Left cardiac atrium (tissue), 4 donors: ENCODE results near the gene PAK6. TPM values are rescaled to one million over a fixed set of nuclear protein-coding genes. Genes with fewer than 3 reads are reported as not detected.
A peak's percentile ranks its signal among the peaks of the same experiment; 100 is the strongest.

Experiments
- ATAC-seq, 2 donors: fragments of 200-7000 bp; cut with Tn5 transposase; one replicate each; pipeline ENCODE4 v1.9.1; 2020; ENCODE audit warnings: mild to moderate bottlenecking in 2 of 2, moderate library complexity in 2 of 2
- DNase-seq: peaks from one replicate; pipeline ENCODE4 v3.0.0-alpha.2; 2020
- intact Hi-C, 2 donors: fragments of 100-400 bp; cut with DNase I; formaldehyde crosslinking; loops; one replicate each; pipeline versions ENCODE4 v1.14.1 to v1.15.1; 2022 to 2023
- total RNA-seq, 2 donors: library from RNA; stranded (reverse); fragmentation: NEBNext Ultra II Directional; extraction: Animal tissue kit (Norgen Biotek cat#: 25700); gene quantifications; one replicate each; pipeline ENCODE4 v1.2.1, GENCODE V29; 2021
- donor health status: DM: no; HTN: yes; CAD: no.
- donor health status: DM: no; HTN: yes; CAD: no; lungs with severe emphysema.
- donor health status: DM: yes; HTN: yes; CAD: no.
- donor health status: Dilated cardiomyopathy.

Gene PAK6
- total RNA-seq, 2 donors from 2014 or later, result 6.8 to 10.1 TPM

GRCh38 chr15:40239693-40240618 lies 1.1 kb downstream of the PAK6 start:
- intact Hi-C loops, result no loop called here
- DNase-seq (no peak), ATAC-seq (peak; percentile 5 to 18)

GRCh38 chr15:40240619-40241221 lies 1.9 kb downstream of the PAK6 start:
- ATAC-seq (no peak), DNase-seq (no peak)

GRCh38 chr15:40241269-40242212 lies 2.7 kb downstream of the PAK6 start:
- ATAC-seq, result no peak
- DNase-seq, result no peak

More at GRCh38 chr15:40240619-40241221, 1.9 kb downstream of the PAK6 start:
- intact Hi-C loops, result no loop called here

GRCh38 chr15:40242213-40242599 lies 3.3 kb downstream of the PAK6 start:
- intact Hi-C loops, result no loop called here
- DNase-seq (no peak), ATAC-seq (no peak)

More at GRCh38 chr15:40241269-40242212, 2.7 kb downstream of the PAK6 start:
- intact Hi-C loops, result no loop called here

DNA sequence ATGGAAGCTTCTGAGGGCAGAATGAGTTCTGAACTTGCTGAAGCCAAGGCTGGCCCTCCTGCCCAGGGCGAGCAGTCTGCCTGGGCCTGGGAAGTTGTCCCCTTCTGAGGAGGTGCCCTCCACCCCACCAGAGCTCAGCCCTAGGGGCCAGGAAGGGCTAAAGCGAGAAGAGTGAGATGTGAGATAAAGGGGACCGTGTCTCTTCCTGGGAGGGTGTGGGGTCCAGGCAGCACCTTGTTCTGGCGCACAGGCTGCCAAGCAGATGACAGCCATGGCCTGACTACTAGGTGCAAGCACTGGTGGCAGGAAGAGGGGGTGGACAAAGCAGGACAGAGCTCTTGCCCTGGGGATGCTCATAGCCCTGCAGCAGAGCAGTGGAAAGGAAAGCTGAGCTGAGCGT lies 3.7 kb downstream of the PAK6 start:
- DNase-seq (no peak), ATAC-seq (no peak)
- intact Hi-C loops, result no loop called here

- intact Hi-C loops, result no loop called here
- no peak for ATAC-seq
- no peak for DNase-seq
Measured at GRCh38 chr15:40243126-40243810, 4.4 kb downstream of the PAK6 start.

GRCh38 chr15:40244961-40245523 lies 6.2 kb downstream of the PAK6 start:
- intact Hi-C loops, result no loop called here
- DNase-seq (no peak), ATAC-seq (no peak)

GRCh38 chr15:40245666-40246450 lies 7.0 kb downstream of the PAK6 start:
- intact Hi-C loops, result no loop called here
- no peak for DNase-seq
- ATAC-seq, result no peak

DNA sequence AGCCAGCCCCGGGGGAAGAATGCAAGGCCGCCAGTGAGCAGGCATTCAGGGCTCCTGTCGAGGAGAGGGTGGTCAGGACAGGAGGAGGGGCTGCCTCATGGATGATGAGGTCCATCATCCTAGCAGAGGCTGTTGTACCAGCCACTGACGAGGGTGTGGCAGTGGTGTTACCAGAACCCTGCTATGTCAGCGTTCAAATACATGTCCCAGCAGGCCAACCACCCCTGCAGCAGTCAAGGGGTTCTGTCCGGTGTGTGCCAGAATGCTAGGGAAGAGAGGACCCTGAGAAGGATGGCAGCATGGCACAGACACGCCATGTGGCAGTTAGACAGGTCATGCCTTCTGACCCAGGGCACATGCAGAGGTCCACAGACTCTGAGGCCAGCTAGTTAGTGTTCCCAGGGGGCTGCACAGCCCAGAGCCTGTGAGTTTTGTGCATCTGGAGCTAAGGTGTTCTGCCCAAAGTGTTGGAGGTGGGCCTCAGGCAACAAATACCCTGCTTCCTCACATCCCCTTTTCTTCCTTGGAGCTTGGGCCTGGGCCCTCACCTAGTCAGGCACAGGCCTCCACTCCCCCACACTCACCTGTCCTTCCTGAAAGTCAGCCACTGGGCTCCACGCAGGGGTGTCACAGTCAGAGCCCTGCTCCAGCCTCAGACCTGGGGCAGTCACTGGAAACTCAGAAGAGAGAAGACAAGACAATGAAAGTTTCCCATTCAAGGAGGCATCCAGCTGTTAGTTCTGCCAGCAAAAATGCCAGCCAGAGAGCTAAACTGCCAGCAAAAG lies 7.8 kb downstream of the PAK6 start:
- intact Hi-C loops, result no loop called here
- DNase-seq (no peak), ATAC-seq (no peak)

DNA sequence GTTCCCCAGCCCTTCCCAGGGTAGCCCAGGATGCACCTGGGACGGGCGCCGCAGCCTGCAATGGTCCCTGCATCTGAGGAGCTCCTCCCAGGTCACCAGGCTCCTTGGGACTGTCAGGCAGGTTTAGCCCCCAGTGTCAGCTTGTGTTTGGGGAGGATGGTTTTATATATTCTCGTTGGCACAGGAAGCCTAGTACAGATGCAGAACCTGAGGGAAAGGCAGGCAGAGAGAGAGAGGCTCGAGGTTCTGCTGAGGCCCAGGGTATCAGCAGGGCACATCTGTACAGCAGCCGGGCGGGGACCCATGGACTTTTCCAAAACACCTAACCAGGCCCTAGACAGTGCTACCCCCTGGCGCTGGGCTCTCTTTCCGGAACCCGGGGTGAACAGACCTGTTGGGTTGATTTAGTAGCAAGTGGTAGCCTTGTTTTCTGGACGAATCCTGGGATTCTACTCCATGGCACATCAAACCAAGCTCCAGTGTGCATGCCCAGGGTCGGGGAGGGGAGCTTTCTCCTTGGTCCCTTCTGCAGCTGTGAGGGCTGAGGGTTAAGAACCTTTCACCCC lies 8.6 kb downstream of the PAK6 start:
- intact Hi-C loops, result no loop called here
- DNase-seq (no peak), ATAC-seq (no peak)

DNA sequence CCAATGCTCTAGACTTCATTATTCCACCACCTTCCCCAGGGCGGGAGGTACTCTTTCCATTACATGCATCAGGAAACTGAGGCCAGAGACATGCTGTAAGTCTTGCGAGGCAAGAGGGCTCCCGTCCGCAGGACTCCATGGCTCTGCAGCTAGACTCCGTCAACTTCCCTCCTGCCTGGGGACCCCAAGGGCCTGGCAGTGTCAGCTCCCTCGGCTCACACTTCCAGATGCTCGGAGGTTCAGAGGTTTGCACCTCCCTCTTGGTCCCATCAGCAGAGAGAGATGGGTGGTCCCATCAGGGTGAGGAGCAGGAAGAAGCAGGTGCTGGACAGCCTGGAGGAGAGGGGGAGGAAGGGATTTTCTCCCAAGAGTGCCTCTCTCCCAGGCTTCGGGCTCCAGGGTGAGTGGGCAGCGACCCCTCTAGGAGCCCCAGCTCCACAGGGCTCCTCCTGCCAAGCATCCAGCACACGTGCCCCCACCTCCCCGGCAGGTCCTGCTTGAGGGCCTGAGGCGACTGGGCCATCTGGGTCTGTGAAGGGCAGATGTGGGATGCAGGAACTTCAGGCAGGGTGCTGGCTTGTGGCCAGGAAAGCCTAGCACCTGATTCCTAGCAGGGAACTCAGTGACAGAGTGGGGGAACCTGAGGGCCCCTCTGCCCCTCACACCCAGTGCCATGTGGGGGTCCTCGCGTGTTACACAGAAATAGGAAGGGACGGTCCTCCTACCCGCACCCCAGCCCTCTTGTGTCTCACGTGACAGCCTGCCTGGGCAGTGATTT lies 9.3 kb downstream of the PAK6 start:
- no peak for DNase-seq
- intact Hi-C loops, result no loop called here

GRCh38 chr15:40249477-40250303 lies 10.8 kb downstream of the PAK6 start:
- DNase-seq (no peak), ATAC-seq (peak in 1 of 2 donors; percentile 10)
- intact Hi-C loops, result no loop called here

More for the DNA sequence above, 9.3 kb downstream of the PAK6 start:
- ATAC-seq, result no peak

DNA sequence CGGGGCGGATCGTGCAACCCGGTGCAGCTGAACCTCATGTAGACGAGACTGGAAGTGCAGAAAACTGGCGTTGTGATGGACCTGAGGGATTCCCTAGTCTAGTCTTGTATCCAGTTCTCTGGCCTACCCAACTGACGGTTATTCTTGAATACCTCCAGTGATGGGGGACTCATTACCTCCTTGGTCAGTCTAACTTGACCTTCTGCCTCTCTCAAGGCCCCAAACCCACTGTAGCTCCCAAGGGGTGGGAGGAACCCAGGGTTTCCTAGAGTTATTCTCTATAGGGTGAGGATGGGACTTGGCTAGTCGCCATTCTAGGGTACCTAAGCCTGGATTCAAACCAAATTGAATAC lies 11.4 kb downstream of the PAK6 start:
- intact Hi-C loops, result no loop called here
- DNase-seq (no peak), ATAC-seq (no peak)

DNA sequence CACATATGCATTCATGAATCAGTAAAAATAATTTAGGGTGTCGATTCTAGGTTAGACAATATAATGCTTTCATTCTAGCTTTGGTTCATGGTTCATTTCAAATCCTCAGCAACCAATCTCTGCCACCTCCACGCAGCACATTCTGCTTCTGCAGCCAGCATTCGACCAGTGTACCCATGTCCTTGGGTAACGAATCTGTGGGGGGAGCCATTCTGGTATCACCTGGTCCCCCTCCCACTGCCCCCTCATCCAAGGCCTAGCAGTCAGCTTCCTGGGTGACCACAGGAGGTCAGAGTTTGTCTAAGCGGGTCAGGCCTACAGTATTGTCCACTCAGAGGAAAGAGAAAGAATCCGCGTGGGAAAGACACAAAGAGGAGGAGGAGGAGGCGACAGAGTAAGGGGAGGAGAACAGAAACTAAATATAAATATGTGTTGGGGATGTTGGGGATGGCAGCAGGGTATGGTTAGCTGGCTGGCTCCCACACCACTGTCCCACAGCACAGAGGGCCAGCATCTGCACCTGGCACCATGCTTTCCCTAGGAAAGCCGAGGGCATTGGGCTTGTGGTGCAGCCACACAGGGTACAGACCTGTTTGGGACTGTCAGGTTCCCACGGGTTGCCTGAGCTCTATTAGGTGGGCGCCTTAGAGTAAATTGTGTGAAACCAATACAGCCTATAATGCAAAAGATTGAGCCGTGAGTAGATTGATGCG lies 12.1 kb downstream of the PAK6 start:
- ATAC-seq (no peak), DNase-seq (no peak)
- intact Hi-C loops, result no loop called here
